Heart right ventricle (tissue), 16 donors: Measurements from ENCODE around the gene LUM. TPM values are rescaled to one million over a fixed set of nuclear protein-coding genes. Genes with fewer than 3 reads are reported as not detected.

Experiments
- ATAC-seq, 8 donors: fragments of 200-7000 bp; cut with Tn5 transposase; one replicate each; pipeline ENCODE4 v1.9.1; 2020; ENCODE audit warnings: mild to moderate bottlenecking in 8 of 8, moderate library complexity in 8 of 8, moderate number of reproducible peaks in 1 of 8
- DNase-seq, 2 donors: peaks; one replicate each; pipeline ENCODE4 v3.0.0-alpha.2; 2020
- H3K27ac ChIP-seq, 10 donors: fragments of 200-600 bp; sonication (generic) in 2 of 10; one replicate each; pipeline versions ENCODE4 v1.5.0 to v1.8.0; 2020 to 2022; ENCODE audit warnings: mild to moderate bottlenecking in 3 of 10
- H3K27me3 ChIP-seq, 7 donors: fragments of 200-600 bp; one replicate each; pipeline ENCODE4 v1.8.0; 2021 to 2022; ENCODE audit warnings: mild to moderate bottlenecking in 2 of 7
- H3K36me3 ChIP-seq, 9 donors: fragments of 200-600 bp; sonication (generic) in 1 of 9; one replicate each; pipeline versions ENCODE4 v1.5.0 to v1.8.0; 2020 to 2022; ENCODE audit warnings: mild to moderate bottlenecking in 2 of 9
- H3K4me1 ChIP-seq, 9 donors: fragments of 200-600 bp; sonication (generic) in 1 of 9; one replicate each; pipeline versions ENCODE4 v1.5.0 to v1.8.0; 2020 to 2022; ENCODE audit warnings: mild to moderate bottlenecking in 4 of 9
- H3K4me3 ChIP-seq, 10 donors: fragments of 200-600 bp; sonication (generic) in 2 of 10; one replicate each; pipeline versions ENCODE4 v1.5.0 to v1.8.0; 2020 to 2022; ENCODE audit warnings: mild to moderate bottlenecking in 7 of 10, moderate library complexity in 2 of 10
- H3K9me3 ChIP-seq, 11 donors: fragments of 200-600 bp in 10 of 11; sonication (generic) in 2 of 11; one replicate each; pipeline versions ENCODE4 v1.5.0 to v1.8.0; 2013 to 2022; ENCODE audit warnings: mild to moderate bottlenecking in 2 of 11, control low read depth in 1 of 11, moderate library complexity in 1 of 11
- CTCF ChIP-seq, 9 donors: fragments of 200-600 bp; sonication (generic) in 2 of 9; IDR thresholded peaks; one replicate each; pipeline versions ENCODE4 v1.5.0 to v1.8.0; 2021 to 2022; ENCODE audit warnings: antibody characterized with exemption in 9 of 9, mild to moderate bottlenecking in 5 of 9, moderate library complexity in 1 of 9
- WGBS, 2 donors: extraction: QIAGEN DNeasy Blood & Tissue Kit; methylation state at CpG; one replicate each; pipeline ENCODE4 v1.1.7; 2013; ENCODE audit warnings: inconsistent platforms in 1 of 2; 5-methylcytosine and 5-hydroxymethylcytosine counted together
- intact Hi-C, 10 donors: fragments of 100-400 bp; cut with DNase I; formaldehyde crosslinking; loops; one replicate each; pipeline versions ENCODE4 v1.11.1 to v1.14.2; 2022
- polyA plus RNA-seq, 2 donors: library from polyadenylated mRNA; stranded (reverse); fragments of 200-250 nt; gene quantifications; one replicate each; pipeline ENCODE4 v1.2.3, GENCODE V29; 2013
- total RNA-seq, 10 donors: library from RNA; stranded (reverse); fragmentation: NEBNext Ultra II Directional in 3 of 10; extraction: Animal tissue kit (Norgen Biotek cat#: 25700) in 3 of 10; gene quantifications; one replicate each; pipeline versions ENCODE4 v1.2.1 to v1.2.4, GENCODE V29; 2021 to 2023
- donor health status: Arrhythmogenic right ventricular cardiomyopathy.
- donor health status: ischemic (EF 13 %, LVEDD 7.1; RV severe dilation, severe dysfunction).
- donor health status: healthy with polysubstance abuse.
- donor health status: DM: no; HTN: yes; CAD: no.
- donor health status: DM: no; HTN: no; CAD: no.
- donor health status: ischemic (EF 25% LVEDD 6.9; RV normal size, moderate dysfunction).
- donor health status: ischemic (EF 25% LVEDD 5.7; RV mildly dilated, moderate dysfunction).
- donor health status: healthy.
- donor health status: DM: yes; HTN: yes; CAD: no.
- donor health status: Ischemic cardiomyopathy.
- donor health status: ischemic (EF 35%, LVEDD 5.7; RV mildly dilated, moderate dysfunction).
- donor health status: nonischemic (EF 11% LVEDD 7.7; RV severe dilation, severe dysfunction).
- donor health status: DM: yes; HTN: yes; CAD: no.
- donor health status: PGD.
- donor health status: ischemic (EF 29% LVEDD 5.4; RV normal size, mild dysfunction).
- donor health status: nonischemic (EF 23%, LVEDD 6.1; RV moderate dilation, normal function).

LUM gene
- total and polyA plus RNA-seq, 12 donors: 25.1 to 193 (median 98.9) TPM

- Histone ChIP-seq H3K27ac (peak overlapping the region in 9 of 10 donors; percentile 11 to 75 (median 64)), H3K36me3 (peaks cover 0 to 4% (median 0%) of the 10 kb centered on the region in 9 donors), H3K4me1 (peaks cover 0 to 35% (median 11%) of the 10 kb centered on the region in 9 donors), H3K4me3 (peak overlapping the region in 1 of 10 donors; percentile 8), H3K27me3 (no peaks in the 10 kb centered on the region), H3K9me3 (no peaks in the 10 kb centered on the region)
- WGBS, 2 donors: 40 to 57% methylated on average over 2 of the region's 2 CpGs
- TF ChIP-seq CTCF (IDR thresholded peaks at IDR 0.05): no peak
- ATAC-seq: no peak
- no peak for DNase-seq
- intact Hi-C loops: no loop called here
These were observed 28.0 kb upstream of the LUM start for GRCh38 chr12:91139286-91139685.

GRCh38 chr12:91138337-91138920, 27.1 kb upstream of the LUM start:
- H3K9me3 ChIP-seq: no peaks in the 10 kb centered on the region
- H3K27ac ChIP-seq: peak overlapping the region in 9 of 10 donors; percentile 11 to 75 (median 56)
- WGBS, 2 donors: 23 to 41% methylated on average over 1 of the region's 1 CpG
- no peak overlapping the region for H3K4me3 ChIP-seq
- TF ChIP-seq CTCF (IDR thresholded peaks at IDR 0.05): no peak
- ATAC-seq (peak in 7 of 8 donors; percentile 11 to 55 (median 17)), DNase-seq (peak in 1 of 2 donors; percentile 7)
- H3K36me3 ChIP-seq: no peaks in the 10 kb centered on the region
- intact Hi-C loops: no loop called here
- H3K27me3 ChIP-seq: no peaks in the 10 kb centered on the region
- peaks cover 0 to 35% (median 11%) of the 10 kb centered on the region in 9 donors for H3K4me1 ChIP-seq

- Histone ChIP-seq H3K4me1 (peaks cover 0 to 14% (median 7%) of the 10 kb centered on the region in 9 donors), H3K4me3 (no peak overlapping the region), H3K9me3 (no peaks in the 10 kb centered on the region), H3K36me3 (no peaks in the 10 kb centered on the region), H3K27me3 (no peaks in the 10 kb centered on the region), H3K27ac (no peak overlapping the region)
- ATAC-seq (no peak), DNase-seq (no peak)
- 97 to 100% methylated on average over 1 of the region's 1 CpG for WGBS, 2 donors
- TF ChIP-seq CTCF (IDR thresholded peaks at IDR 0.05): no peak
- intact Hi-C loops: no loop called here
These were observed 22.6 kb upstream of the LUM start for GRCh38 chr12:91133871-91134270.

- Histone ChIP-seq H3K36me3 (no peaks in the 10 kb centered on the region), H3K4me1 (no peaks in the 10 kb centered on the region), H3K27ac (no peak overlapping the region), H3K27me3 (no peaks in the 10 kb centered on the region), H3K9me3 (no peaks in the 10 kb centered on the region), H3K4me3 (no peak overlapping the region)
- intact Hi-C loops: no loop called here
- no peak for TF ChIP-seq CTCF (IDR thresholded peaks at IDR 0.05)
- ATAC-seq (no peak), DNase-seq (no peak)
- 89 to 91% methylated on average over 2 of the region's 2 CpGs for WGBS, 2 donors
These were observed 18.5 kb upstream of the LUM start for GRCh38 chr12:91129662-91130362.
